ENCODE measurements around the gene SLCO3A1.

DNA sequence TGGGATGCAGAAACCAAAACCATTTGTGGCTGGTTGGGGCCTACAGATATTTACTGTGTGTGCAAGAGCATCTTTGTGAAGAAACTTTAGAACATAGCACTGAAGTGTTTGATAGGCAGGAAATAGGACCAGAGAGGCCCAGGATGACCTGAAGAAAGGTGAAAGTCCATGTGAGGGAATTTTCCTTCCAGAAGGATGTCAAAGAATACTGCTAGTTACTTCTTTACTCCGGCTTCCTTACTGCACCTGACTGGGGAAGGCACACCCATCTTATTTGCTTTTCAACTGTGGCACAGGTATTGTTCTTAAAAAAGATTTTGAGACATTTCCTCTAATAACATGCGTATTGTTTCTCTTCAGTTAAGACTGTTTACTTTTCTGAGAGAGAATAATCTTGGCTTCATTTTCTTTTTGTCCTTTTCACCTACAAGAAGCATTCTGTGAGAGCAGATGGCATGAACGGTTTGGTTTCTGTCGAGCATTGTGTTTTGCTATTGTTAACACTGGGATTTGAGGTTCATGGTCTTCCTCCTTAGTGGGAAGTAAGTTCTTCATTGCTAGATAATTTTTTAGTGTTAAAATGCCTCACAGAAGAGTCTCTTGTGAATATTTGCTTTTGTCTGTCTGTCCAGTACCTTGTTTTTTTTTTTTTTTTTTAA lies 71.5 kb downstream of the SLCO3A1 start:
- no peak for TF ChIP-seq CTCF (IDR thresholded peaks at IDR 0.05)
- TF ChIP-seq POLR2A (IDR thresholded peaks at IDR 0.05) = no peak
